Left ventricle myocardium inferior (tissue), 1 donor: ENCODE data around the gene LIX1L. TPM values are rescaled to one million over a fixed set of nuclear protein-coding genes. Genes with fewer than 3 reads are reported as not detected.

Experiments used
- DNase-seq: peaks from one replicate; pipeline ENCODE4 v3.0.0-alpha.2; 2020
- H3K27ac ChIP-seq: fragments of 200-600 bp; replicated peaks from 2 replicates; pipeline ENCODE4 v1.8.0; 2021
- H3K27me3 ChIP-seq: fragments of 200-600 bp; 2 replicates; pipeline ENCODE4 v1.8.0; 2021; ENCODE audit warnings: low read depth
- H3K36me3 ChIP-seq: fragments of 200-600 bp; 2 replicates; pipeline ENCODE4 v1.8.0; 2021
- H3K4me1 ChIP-seq: fragments of 200-600 bp; 2 replicates; pipeline ENCODE4 v1.8.0; 2021
- H3K4me3 ChIP-seq: fragments of 200-600 bp; 2 replicates; pipeline ENCODE4 v1.8.0; 2021; ENCODE audit warnings: mild to moderate bottlenecking, moderate library complexity
- H3K9me3 ChIP-seq: fragments of 200-600 bp; replicated peaks from 2 replicates; pipeline ENCODE4 v1.8.0; 2021
- intact Hi-C: fragments of 100-400 bp; cut with micrococcal nuclease; formaldehyde crosslinking; loops from one replicate; pipeline ENCODE4 v1.11.0; 2022
- total RNA-seq: library from RNA; stranded (reverse); fragmentation: NEBNext Ultra II Directional; extraction: Animal tissue kit (Norgen Biotek cat#: 25700); gene quantifications from one replicate; pipeline ENCODE4 v1.2.1, GENCODE V29; 2021
- TF ChIP-seq, protein P1 (sequence below): fragments of 200-600 bp; IDR thresholded peaks from 2 replicates; pipeline ENCODE4 v1.8.0; 2021; ENCODE audit warnings: antibody characterized with exemption, mild to moderate bottlenecking, borderline replicate concordance
- donor health status: DM: no; HTN: yes; CAD: no; lungs with severe emphysema.

The LIX1L gene
- total RNA-seq, 1 donor from 2014 or later, result 23.0 TPM

DNA sequence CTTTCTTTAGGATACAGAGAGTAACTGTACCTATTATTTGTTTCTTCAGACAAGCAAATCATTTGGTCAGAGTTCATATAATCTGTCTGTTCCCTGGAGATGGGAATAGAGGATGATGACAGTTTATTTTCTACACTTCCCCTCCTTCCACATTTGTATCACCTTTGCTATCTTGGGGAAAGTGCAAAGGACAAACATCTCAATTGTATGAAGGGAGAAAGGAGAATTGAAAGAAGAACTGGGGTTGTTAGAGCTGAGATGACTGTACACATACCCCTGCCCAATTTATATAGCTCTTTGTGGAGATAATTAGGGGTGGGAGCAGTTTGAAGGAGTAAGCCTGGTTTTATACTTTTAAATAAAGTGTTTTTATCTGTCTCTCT is 20.6 kb upstream of the LIX1L start:
- Histone ChIP-seq H3K27ac (peak overlapping the region; percentile 99), H3K27me3 (no peaks in the 10 kb centered on the region), H3K36me3 (peaks cover 10% of the 10 kb centered on the region), H3K4me1 (peaks cover 63% of the 10 kb centered on the region), H3K9me3 (no peaks in the 10 kb centered on the region), H3K4me3 (peak overlapping the region; percentile 58)
- TF ChIP-seq, protein P1, sequence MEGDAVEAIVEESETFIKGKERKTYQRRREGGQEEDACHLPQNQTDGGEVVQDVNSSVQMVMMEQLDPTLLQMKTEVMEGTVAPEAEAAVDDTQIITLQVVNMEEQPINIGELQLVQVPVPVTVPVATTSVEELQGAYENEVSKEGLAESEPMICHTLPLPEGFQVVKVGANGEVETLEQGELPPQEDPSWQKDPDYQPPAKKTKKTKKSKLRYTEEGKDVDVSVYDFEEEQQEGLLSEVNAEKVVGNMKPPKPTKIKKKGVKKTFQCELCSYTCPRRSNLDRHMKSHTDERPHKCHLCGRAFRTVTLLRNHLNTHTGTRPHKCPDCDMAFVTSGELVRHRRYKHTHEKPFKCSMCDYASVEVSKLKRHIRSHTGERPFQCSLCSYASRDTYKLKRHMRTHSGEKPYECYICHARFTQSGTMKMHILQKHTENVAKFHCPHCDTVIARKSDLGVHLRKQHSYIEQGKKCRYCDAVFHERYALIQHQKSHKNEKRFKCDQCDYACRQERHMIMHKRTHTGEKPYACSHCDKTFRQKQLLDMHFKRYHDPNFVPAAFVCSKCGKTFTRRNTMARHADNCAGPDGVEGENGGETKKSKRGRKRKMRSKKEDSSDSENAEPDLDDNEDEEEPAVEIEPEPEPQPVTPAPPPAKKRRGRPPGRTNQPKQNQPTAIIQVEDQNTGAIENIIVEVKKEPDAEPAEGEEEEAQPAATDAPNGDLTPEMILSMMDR, result no peak
- no peak for DNase-seq
- intact Hi-C loops, result loop anchor here (5.0 to 10.0 kb wide), 2 partner anchors 34 to 64 kb away; partner anchors contain the start of genes ITGA10 and PEX11B

DNA sequence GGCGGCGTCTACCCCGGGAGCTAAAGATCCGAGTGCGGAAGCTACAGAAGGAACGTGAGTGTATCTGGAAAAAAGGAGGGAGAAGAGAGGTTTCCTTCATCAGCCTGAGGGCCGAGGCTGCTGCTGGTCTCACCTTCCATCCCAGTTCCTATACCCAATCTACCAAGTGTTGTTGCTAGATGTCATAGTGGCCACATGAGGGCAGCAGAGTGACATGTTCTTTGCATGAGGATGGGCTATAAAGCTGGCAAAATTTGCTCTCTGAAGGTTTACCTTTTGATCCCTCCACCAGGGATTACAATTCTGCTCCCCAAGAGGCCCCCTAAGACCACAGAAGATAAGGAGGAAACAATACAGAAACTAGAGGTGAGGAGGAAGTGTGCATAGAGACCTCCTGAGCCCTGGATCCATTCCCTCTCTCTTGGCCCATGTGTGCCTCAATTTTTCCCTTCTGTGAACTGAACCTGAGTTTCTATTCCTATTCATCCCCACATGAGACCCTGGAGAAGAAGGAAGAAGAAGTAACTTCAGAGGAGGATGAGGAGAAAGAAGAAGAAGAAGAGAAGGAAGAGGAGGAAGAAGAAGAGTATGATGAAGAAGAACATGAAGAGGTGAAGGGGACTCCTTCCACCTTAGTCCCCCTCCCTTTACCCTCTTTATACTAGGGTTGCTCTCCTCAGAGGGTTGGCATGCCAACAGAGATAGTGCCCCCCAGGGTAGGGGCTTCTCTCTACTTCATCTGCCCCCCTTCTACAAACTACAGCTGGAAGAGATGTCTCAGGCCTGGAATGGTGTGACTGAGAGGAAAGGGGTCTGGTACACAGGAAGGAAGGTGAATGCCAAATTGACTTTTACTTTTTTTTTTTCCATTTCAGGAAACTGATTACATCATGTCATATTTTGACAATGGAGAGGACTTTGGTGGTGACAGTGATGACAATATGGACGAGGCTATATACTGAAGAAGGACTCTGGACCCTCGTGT is 20.0 kb upstream of the LIX1L start:
- no peaks in the 10 kb centered on the region for H3K27me3 ChIP-seq
- peak; percentile 68 for DNase-seq
- peaks cover 56% of the 10 kb centered on the region for H3K4me1 ChIP-seq
- peak overlapping the region; percentile 58 for H3K4me3 ChIP-seq
- TF ChIP-seq, protein P1, result peak; percentile 91
- intact Hi-C loops, result loop anchor here (5.0 to 10.0 kb wide), 2 partner anchors 35 to 63 kb away; partner anchors contain the start of genes ITGA10 and PEX11B
- peak overlapping the region; percentile 99 for H3K27ac ChIP-seq
- H3K36me3 ChIP-seq, result peaks cover 10% of the 10 kb centered on the region
- H3K9me3 ChIP-seq, result no peaks in the 10 kb centered on the region

DNA sequence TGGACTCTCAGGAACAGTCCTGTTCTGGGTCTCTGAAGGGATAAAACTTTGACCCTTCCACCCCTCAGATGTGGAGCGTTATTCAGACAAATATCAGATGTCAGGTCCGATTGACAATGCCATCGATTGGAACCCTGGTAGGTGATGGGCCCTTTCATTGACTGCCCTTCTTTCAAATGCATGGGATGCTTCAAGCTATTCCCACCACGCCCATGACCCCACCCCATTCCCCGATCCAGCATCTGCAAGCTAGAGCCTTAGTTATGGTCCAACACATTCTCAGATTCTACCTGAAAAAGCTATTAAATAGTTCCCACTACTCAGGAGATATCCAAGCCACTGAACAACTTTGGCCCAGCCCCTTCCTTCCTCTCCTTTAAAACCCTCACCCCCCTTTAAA is 19.2 kb upstream of the LIX1L start:
- H3K27ac ChIP-seq, result peak overlapping the region; percentile 99
- TF ChIP-seq, protein P1, result no peak
- H3K27me3 ChIP-seq, result no peaks in the 10 kb centered on the region
- no peak overlapping the region for H3K4me3 ChIP-seq
- H3K4me1 ChIP-seq, result peaks cover 49% of the 10 kb centered on the region
- H3K9me3 ChIP-seq, result no peaks in the 10 kb centered on the region
- intact Hi-C loops, result loop anchor here (5.0 to 10.0 kb wide), 2 partner anchors 35 to 62 kb away; partner anchors contain the start of genes ITGA10 and PEX11B
- H3K36me3 ChIP-seq, result peaks cover 10% of the 10 kb centered on the region
- no peak for DNase-seq

DNA sequence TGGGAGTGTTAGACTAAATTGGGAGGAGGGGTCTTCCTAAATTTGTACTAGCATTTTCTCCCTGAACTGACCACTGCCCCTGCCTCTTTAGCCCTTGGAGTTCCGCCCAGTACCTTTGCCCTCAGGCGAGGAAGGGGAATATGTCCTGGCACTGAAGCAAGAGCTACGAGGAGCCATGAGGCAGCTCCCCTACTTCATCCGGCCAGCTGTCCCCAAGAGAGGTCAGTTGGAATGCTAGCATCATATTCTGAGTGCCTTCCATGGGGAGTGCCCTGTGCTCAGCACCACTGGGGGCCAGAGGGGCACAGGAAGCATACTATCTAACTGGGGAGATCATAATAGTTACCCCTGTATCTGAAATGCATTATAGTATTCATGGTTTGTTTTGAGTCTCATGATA is 17.4 kb upstream of the LIX1L start:
- Histone ChIP-seq H3K9me3 (no peaks in the 10 kb centered on the region), H3K4me1 (peaks cover 31% of the 10 kb centered on the region), H3K4me3 (no peak overlapping the region), H3K36me3 (peaks cover 10% of the 10 kb centered on the region), H3K27ac (no peak overlapping the region), H3K27me3 (no peaks in the 10 kb centered on the region)
- DNase-seq, result no peak
- TF ChIP-seq, protein P1, result no peak
- intact Hi-C loops, result loop anchor here (5.0 to 10.0 kb wide), 2 partner anchors 37 to 60 kb away; partner anchors contain the start of genes ITGA10 and PEX11B

DNA sequence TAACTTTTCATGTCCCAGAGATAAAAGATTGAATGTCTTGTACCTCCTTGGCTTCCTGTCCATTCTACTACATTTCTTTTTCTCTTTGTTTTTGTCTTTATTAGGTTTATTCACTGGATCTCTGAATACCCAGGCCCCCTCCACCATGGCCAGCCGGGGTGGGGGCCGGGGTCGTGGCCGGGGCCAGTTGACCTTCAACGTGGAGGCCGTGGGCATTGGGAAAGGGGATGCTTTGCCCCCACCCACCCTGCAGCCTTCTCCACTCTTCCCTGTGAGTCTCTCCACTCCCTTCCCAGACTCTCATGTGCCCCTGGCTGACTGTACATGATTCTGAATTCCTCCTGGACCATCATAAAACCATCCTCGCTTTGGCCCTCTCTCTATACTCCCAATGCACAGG is 16.9 kb upstream of the LIX1L start:
- intact Hi-C loops, result loop anchor here (5.0 to 10.0 kb wide), 2 partner anchors 38 to 60 kb away; partner anchors contain the start of genes ITGA10 and PEX11B
- no peak overlapping the region for H3K4me3 ChIP-seq
- no peak overlapping the region for H3K27ac ChIP-seq
- peaks cover 26% of the 10 kb centered on the region for H3K4me1 ChIP-seq
- H3K36me3 ChIP-seq, result peaks cover 10% of the 10 kb centered on the region
- no peaks in the 10 kb centered on the region for H3K9me3 ChIP-seq
- no peaks in the 10 kb centered on the region for H3K27me3 ChIP-seq
- DNase-seq, result no peak
- TF ChIP-seq, protein P1, result no peak
